Left kidney (tissue), 8 donors: ENCODE results near the gene FAM168B. TPM values are rescaled to one million over a fixed set of nuclear protein-coding genes. Genes with fewer than 3 reads are reported as not detected.
"Not testable (repeated sequence)": the region's sequence is repeated elsewhere in the genome, so short reads cannot be mapped to it uniquely, and the experiment has no call there.

Experiments used
- DNase-seq: peaks from one replicate; pipeline ENCODE4 v3.0.0-alpha.2; 2013
- long read RNA-seq, 8 donors: transcript quantifications; one replicate each; lab custom pipeline, GENCODE V29; 2026
- polyA plus RNA-seq: library from polyadenylated mRNA; unstranded; fragments of 120-200 nt; gene quantifications from one replicate; pipeline ENCODE4 v1.2.1, GENCODE V29; 2013; ENCODE audit not compliant: insufficient read length

Gene FAM168B, protein sequence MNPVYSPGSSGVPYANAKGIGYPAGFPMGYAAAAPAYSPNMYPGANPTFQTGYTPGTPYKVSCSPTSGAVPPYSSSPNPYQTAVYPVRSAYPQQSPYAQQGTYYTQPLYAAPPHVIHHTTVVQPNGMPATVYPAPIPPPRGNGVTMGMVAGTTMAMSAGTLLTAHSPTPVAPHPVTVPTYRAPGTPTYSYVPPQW
- polyA plus RNA-seq: 121 TPM
- long read RNA-seq, donor 1, transcript FAM168B-201 (7 exons, 944 nt): major isoform, 16 of 111 reads
- long read RNA-seq, donor 1, partial matches to known transcripts: 90 of 111 reads
- long read RNA-seq, donor 1, other reads (novel, unspliced or antisense): 5 of 111 reads
- long read RNA-seq, donor 2, transcript FAM168B-201 (7 exons, 944 nt): major isoform, 18 of 46 reads
- long read RNA-seq, donor 2, partial matches to known transcripts: 28 of 46 reads
- long read RNA-seq, donor 2, other reads (novel, unspliced or antisense): 0 of 46 reads
- long read RNA-seq, donor 3, full-length matches to known transcripts: 19 of 48 reads
- long read RNA-seq, donor 3, partial matches to known transcripts: 29 of 48 reads
- long read RNA-seq, donor 3, other reads (novel, unspliced or antisense): 0 of 48 reads
- long read RNA-seq, donor 4: 0 reads
- long read RNA-seq, donor 5, full-length matches to known transcripts: 22 of 47 reads
- long read RNA-seq, donor 5, partial matches to known transcripts: 25 of 47 reads
- long read RNA-seq, donor 5, other reads (novel, unspliced or antisense): 0 of 47 reads
- long read RNA-seq, donor 6, full-length matches to known transcripts: 19 of 64 reads
- long read RNA-seq, donor 6, partial matches to known transcripts: 45 of 64 reads
- long read RNA-seq, donor 6, other reads (novel, unspliced or antisense): 0 of 64 reads
- long read RNA-seq, donor 7, full-length matches to known transcripts: 20 of 80 reads
- long read RNA-seq, donor 7, partial matches to known transcripts: 60 of 80 reads
- long read RNA-seq, donor 7, other reads (novel, unspliced or antisense): 0 of 80 reads
- long read RNA-seq, donor 8, partial matches to known transcripts: 0 of 4 reads
- long read RNA-seq, donor 8, other reads (novel, unspliced or antisense): 0 of 4 reads

DNA sequence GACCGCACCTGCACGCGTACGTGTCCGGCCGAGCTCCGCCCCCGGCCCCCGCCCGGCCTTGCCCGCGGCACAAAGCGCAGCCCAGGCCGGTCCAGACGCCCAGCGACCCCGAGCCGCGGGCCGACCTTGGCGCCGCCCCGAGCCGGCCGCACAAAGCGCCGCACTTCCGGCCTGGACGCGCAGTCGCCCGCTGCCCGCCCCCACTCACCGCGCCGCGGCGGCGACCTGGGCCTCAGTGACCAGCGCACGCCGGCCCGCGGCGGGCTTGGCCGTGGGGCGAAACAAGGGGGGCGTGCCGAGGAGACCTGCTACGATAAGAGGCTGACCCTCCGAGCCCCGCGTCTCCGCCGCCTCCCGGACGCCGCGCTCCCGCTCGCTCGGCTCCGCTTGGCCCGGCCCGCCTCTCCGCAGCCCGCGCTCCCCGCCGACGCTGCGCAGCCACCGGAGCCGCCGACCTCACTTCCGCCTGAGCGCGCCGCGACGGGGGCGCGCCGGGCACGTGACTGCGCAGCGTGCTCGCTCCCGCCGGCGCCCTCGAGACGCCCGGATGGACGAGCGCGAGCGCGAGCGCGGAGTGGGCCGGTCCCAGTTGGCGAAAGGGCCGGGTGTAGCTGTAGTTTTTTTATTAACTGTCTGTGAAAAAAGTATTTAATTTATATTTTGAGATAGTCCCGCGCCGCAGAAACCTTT is at the start of gene FAM168B:
TSS of gene FAM168B (minus strand) at position 455 of the 690 bp plus-strand sequence. CDS start 10,814 bp downstream, outside the sequence.
- DNase-seq: peak; percentile 90

- no peak for DNase-seq
Observed at GRCh38 chr2:131142849-131143248, 49.6 kb upstream of the FAM168B start.

- DNase-seq: no peak
Observed at GRCh38 chr2:131140581-131140980, 47.3 kb upstream of the FAM168B start.

- DNase-seq: no peak
Observed at GRCh38 chr2:131132729-131133128, 39.5 kb upstream of the FAM168B start.

GRCh38 chr2:131130298-131130596 is 37.0 kb upstream of the FAM168B start:
- no peak for DNase-seq

GRCh38 chr2:131127981-131128380 is 34.7 kb upstream of the FAM168B start:
- no peak for DNase-seq

GRCh38 chr2:131127076-131127475 is 33.8 kb upstream of the FAM168B start:
- DNase-seq: no peak

DNA sequence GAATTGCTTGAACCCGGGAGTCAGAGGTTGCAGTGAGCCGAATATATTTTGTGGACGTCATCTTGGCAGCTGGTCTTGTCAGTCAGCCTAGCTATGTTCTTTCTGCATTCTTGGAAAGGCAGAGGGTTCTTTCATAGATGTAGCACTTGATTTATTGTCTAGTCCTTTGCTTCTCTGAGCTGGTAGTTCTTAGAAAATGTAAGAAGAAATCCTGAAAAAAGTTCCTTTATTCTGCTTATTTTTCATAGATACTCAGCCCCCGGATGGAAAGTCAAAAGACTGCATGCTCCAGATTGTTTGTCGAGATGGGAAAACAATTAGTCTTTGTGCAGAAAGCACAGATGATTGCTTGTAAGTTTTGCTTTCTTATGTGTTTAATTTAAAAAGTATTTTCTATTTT is 33.2 kb upstream of the FAM168B start:
- no peak for DNase-seq

DNA sequence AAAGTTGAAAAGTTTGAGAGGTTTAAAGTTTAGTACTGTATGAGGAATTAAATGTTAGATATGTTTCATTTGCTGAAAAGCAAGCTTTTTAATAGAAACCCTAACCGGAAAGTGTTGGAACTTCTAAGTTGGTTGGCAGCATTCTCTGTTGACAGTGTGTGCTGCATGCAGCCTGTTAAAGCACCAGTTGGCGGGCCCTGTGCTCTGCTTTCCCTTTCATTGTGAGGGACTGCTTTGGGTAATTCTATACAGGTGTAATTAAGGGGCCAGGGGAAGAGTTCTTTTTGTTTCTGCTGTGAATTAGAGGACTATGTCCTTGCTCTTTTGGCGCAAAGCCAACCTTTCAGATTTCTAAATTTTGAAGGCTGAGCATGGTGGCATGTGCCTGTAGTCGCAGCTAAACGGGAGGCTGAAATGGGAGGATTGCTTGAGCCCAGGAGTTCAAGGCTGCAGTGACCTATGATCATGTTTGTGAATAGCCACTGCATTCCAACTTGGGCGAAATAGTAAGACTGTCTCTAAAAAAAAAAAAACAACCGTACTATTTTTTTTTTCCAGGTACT is 32.0 kb upstream of the FAM168B start:
- DNase-seq: no peak

GRCh38 chr2:131123192-131123591 is 29.9 kb upstream of the FAM168B start:
- DNase-seq: no peak

GRCh38 chr2:131122496-131122895 is 29.2 kb upstream of the FAM168B start:
- DNase-seq: no peak

GRCh38 chr2:131121464-131121863 is 28.2 kb upstream of the FAM168B start:
- DNase-seq: no peak

GRCh38 chr2:131120815-131121317 is 27.6 kb upstream of the FAM168B start:
- no peak for DNase-seq

DNA sequence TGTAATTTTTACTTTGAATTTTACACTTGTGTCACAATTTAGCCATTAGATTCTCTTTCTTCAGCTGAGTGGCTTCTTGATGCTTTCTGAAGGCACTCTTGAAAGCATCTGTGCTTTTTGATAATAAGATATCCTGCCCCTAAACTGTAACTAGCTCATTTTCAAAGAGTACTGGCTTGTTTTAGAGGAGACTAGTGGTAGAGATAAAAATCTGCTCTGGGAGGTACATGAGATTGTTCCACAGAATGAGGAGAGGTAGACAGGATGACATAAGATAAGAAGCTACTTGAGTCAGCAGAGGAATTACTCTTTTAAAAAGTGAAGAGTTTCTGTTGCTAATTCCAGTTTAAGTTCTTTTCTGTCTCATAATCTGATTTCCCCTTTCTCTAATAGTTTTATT is 22.5 kb upstream of the FAM168B start:
- DNase-seq: no peak

- DNase-seq: not testable (repeated sequence)
Observed at GRCh38 chr2:131114950-131115349, 21.7 kb upstream of the FAM168B start.

GRCh38 chr2:131113566-131114227 is 20.4 kb upstream of the FAM168B start:
- DNase-seq: no peak

GRCh38 chr2:131112529-131112928 is 19.3 kb upstream of the FAM168B start:
- DNase-seq: no peak

- DNase-seq: no peak
Observed at GRCh38 chr2:131105950-131106801, 12.9 kb upstream of the FAM168B start.

DNA sequence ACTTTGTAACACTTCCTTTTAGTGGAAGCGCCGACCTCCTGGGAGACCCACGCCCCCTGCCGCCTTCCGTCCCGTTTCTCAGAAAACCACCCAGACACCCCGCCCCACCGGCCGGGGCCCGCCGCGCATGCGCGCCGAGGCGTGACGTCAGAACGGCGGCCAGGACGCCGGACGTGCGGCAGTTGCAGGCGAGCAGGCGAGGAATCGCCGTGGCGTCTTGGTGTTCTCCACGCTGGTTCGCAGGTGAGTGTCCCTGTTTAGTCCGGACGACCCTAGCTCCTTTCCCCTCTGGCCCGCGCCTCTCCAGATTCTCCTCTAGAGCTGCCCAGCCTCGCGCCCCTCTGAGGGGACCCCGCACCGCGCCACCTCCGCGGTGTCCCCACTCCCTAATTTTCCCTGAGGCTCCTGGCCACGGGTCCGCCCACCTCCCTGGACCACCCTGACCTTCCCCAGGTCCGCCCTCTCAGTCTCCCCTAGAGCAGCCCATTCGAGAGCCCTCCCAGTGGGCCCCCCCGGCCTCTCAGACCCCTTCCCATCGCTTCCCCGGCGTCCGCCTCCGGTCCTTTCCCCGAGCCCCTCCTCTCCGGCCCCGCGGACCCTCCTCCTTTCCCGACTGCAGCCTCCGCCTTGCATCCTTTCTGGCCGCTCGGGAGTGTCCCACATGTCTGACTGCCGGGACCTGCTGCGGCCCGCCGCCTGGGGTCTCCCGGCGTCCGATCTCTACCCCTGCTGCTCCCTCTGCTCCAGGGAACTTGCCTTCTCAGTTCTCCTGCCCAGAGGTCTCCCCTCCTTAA is 12.1 kb upstream of the FAM168B start, which contains the start of gene PLEKHB2:
TSS of gene PLEKHB2 (plus strand) at position 181 of the 794 bp plus-strand sequence. CDS start 15,606 bp downstream, outside the sequence.
- DNase-seq: peak; percentile 89
